Lower lobe of right lung (tissue), 2 donors: ENCODE results near the gene STK24. TPM values are rescaled to one million over a fixed set of nuclear protein-coding genes. Genes with fewer than 3 reads are reported as not detected.

ENCODE experiments used
- ATAC-seq, 2 donors: fragments of 200-7000 bp; cut with Tn5 transposase; one replicate each; pipeline ENCODE4 v1.9.1; 2020 to 2022; ENCODE audit warnings: mild to moderate bottlenecking in 2 of 2, moderate library complexity in 2 of 2
- DNase-seq: peaks from one replicate; pipeline ENCODE4 v3.0.0-alpha.2; 2020
- H3K27ac ChIP-seq: fragments of 200-600 bp; one replicate; pipeline ENCODE4 v1.8.0; 2022
- H3K27me3 ChIP-seq: fragments of 200-600 bp; one replicate; pipeline ENCODE4 v1.8.0; 2022; ENCODE audit warnings: low read depth
- H3K36me3 ChIP-seq: fragments of 200-600 bp; one replicate; pipeline ENCODE4 v1.8.0; 2022; ENCODE audit warnings: mild to moderate bottlenecking
- H3K4me1 ChIP-seq: fragments of 200-600 bp; one replicate; pipeline ENCODE4 v1.8.0; 2022
- H3K4me3 ChIP-seq: fragments of 200-600 bp; one replicate; pipeline ENCODE4 v1.8.0; 2022; ENCODE audit warnings: mild to moderate bottlenecking
- H3K9me3 ChIP-seq: fragments of 200-600 bp; one replicate; pipeline ENCODE4 v1.8.0; 2022
- CTCF ChIP-seq: fragments of 200-600 bp; IDR thresholded peaks from one replicate; pipeline ENCODE4 v1.8.0; 2022; ENCODE audit warnings: antibody characterized with exemption, mild to moderate bottlenecking
- intact Hi-C: fragments of 100-400 bp; cut with DNase I; formaldehyde crosslinking; loops from one replicate; pipeline ENCODE4 v1.11.0; 2022
- total RNA-seq: library from RNA; stranded (reverse); fragmentation: NEBNext Ultra II Directional; extraction: Animal tissue kit (Norgen Biotek cat#: 25700); gene quantifications from one replicate; pipeline ENCODE4 v1.2.1, GENCODE V29; 2021
- donor health status: DM: no; HTN: yes; CAD: no; lungs with severe emphysema.

STK24 gene
- total RNA-seq, 1 donor from 2014 or later, result 94.5 TPM

- Histone ChIP-seq H3K4me1 (peaks cover 27% of the 10 kb centered on the region), H3K9me3 (no peaks in the 10 kb centered on the region), H3K27me3 (no peaks in the 10 kb centered on the region), H3K27ac (no peak overlapping the region), H3K36me3 (no peaks in the 10 kb centered on the region), H3K4me3 (no peak overlapping the region)
- intact Hi-C loops, result no loop called here
- no peak for TF ChIP-seq CTCF
- DNase-seq (no peak), ATAC-seq (no peak)
Measured at GRCh38 chr13:98548230-98548629, 28.7 kb downstream of the STK24 start.

GRCh38 chr13:98547455-98547854, 29.5 kb downstream of the STK24 start:
- TF ChIP-seq CTCF, result no peak
- ATAC-seq, result no peak

GRCh38 chr13:98546402-98546801, 30.5 kb downstream of the STK24 start:
- intact Hi-C loops, result no loop called here
- H3K4me1 ChIP-seq, result peaks cover 42% of the 10 kb centered on the region

More at GRCh38 chr13:98547455-98547854, 29.5 kb downstream of the STK24 start:
- peaks cover 31% of the 10 kb centered on the region for H3K4me1 ChIP-seq
- no peaks in the 10 kb centered on the region for H3K9me3 ChIP-seq
- intact Hi-C loops, result no loop called here
- no peaks in the 10 kb centered on the region for H3K27me3 ChIP-seq
- H3K36me3 ChIP-seq, result no peaks in the 10 kb centered on the region
- H3K27ac ChIP-seq, result no peak overlapping the region
- no peak overlapping the region for H3K4me3 ChIP-seq
- DNase-seq, result no peak

GRCh38 chr13:98544104-98544710, 32.7 kb downstream of the STK24 start:
- no peaks in the 10 kb centered on the region for H3K27me3 ChIP-seq
- no peak for DNase-seq
- TF ChIP-seq CTCF, result no peak
- H3K4me1 ChIP-seq, result peaks cover 58% of the 10 kb centered on the region
- no peaks in the 10 kb centered on the region for H3K9me3 ChIP-seq
- no peaks in the 10 kb centered on the region for H3K36me3 ChIP-seq
- no peak overlapping the region for H3K27ac ChIP-seq
- intact Hi-C loops, result no loop called here
- peak; percentile 7 to 31 for ATAC-seq
- H3K4me3 ChIP-seq, result no peak overlapping the region

More at GRCh38 chr13:98546402-98546801, 30.5 kb downstream of the STK24 start:
- ATAC-seq (no peak), DNase-seq (no peak)
- TF ChIP-seq CTCF, result no peak
- Histone ChIP-seq H3K27ac (no peak overlapping the region), H3K4me3 (no peak overlapping the region), H3K9me3 (no peaks in the 10 kb centered on the region), H3K27me3 (no peaks in the 10 kb centered on the region), H3K36me3 (no peaks in the 10 kb centered on the region)

GRCh38 chr13:98543378-98544103, 33.4 kb downstream of the STK24 start:
- Histone ChIP-seq H3K36me3 (no peaks in the 10 kb centered on the region), H3K9me3 (no peaks in the 10 kb centered on the region), H3K4me1 (peaks cover 58% of the 10 kb centered on the region), H3K27me3 (no peaks in the 10 kb centered on the region), H3K27ac (peak overlapping the region; percentile 61), H3K4me3 (peak overlapping the region; percentile 32)
- DNase-seq, result no peak
- TF ChIP-seq CTCF, result no peak
- ATAC-seq, result no peak
- intact Hi-C loops, result no loop called here
